Astrocyte of the spinal cord (primary cell): Measurements from ENCODE around the gene OSM.
"Not testable (repeated sequence)": the region's sequence is repeated elsewhere in the genome, so short reads cannot be mapped to it uniquely, and the experiment has no call there.

Experiments
- DNase-seq: peaks from one replicate; pipeline ENCODE4 v3.0.0; 2011; ENCODE audit warnings: low read depth, low spot score
- H3K4me3 ChIP-seq: 2 replicates; pipeline ENCODE4 v1.5.1; 2011; ENCODE audit warnings: low read depth, mild to moderate bottlenecking, low read length, moderate library complexity
- in situ Hi-C: cut with HindIII; loops from 2 replicates; pipeline ENCODE4 v1.10.0; 2017; ENCODE audit warnings: low sequenced_read_pairs
- TF ChIP-seq, protein P1 (sequence below): IDR thresholded peaks from 2 replicates; pipeline ENCODE4 v1.5.1; 2012; ENCODE audit warnings: low read depth, mild to moderate bottlenecking, low read length, inconsistent platforms

The OSM gene

GRCh38 chr22:30234786-30235470, 31.7 kb downstream of the OSM start:
- no peak overlapping the region for H3K4me3 ChIP-seq
- in situ Hi-C loops = no loop called here
- TF ChIP-seq, protein P1, sequence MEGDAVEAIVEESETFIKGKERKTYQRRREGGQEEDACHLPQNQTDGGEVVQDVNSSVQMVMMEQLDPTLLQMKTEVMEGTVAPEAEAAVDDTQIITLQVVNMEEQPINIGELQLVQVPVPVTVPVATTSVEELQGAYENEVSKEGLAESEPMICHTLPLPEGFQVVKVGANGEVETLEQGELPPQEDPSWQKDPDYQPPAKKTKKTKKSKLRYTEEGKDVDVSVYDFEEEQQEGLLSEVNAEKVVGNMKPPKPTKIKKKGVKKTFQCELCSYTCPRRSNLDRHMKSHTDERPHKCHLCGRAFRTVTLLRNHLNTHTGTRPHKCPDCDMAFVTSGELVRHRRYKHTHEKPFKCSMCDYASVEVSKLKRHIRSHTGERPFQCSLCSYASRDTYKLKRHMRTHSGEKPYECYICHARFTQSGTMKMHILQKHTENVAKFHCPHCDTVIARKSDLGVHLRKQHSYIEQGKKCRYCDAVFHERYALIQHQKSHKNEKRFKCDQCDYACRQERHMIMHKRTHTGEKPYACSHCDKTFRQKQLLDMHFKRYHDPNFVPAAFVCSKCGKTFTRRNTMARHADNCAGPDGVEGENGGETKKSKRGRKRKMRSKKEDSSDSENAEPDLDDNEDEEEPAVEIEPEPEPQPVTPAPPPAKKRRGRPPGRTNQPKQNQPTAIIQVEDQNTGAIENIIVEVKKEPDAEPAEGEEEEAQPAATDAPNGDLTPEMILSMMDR = no peak
- DNase-seq = peak; percentile 90

DNA sequence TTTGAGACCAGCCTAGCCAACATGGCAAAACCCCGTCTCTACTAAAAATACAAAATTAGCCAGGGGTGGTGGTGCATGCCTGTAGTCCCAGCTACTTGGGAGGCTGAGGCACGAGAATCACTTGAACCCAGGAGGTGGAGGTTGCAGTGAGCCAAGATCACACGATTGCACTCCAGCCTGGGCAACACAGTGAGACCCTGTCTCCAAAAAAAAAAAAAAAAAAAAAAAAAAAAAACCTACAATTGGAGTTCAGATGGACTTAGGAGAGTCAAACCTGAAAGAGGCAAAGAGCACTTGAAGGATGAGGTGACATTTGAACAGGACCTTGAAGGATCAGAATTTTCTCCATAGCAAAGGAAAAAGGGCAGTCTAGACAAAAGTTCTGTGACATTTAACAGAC, 32.3 kb downstream of the OSM start:
- in situ Hi-C loops, H3K4me3 ChIP-seq, DNase-seq: not testable (repeated sequence)

GRCh38 chr22:30233582-30233981, 33.1 kb downstream of the OSM start:
- H3K4me3 ChIP-seq = no peak overlapping the region
- in situ Hi-C loops = no loop called here
- no peak for DNase-seq
- TF ChIP-seq, protein P1 = no peak

- in situ Hi-C loops = no loop called here
- no peak overlapping the region for H3K4me3 ChIP-seq
- TF ChIP-seq, protein P1 = no peak
- DNase-seq = peak; percentile 73
Measured at GRCh38 chr22:30232716-30233218, 33.9 kb downstream of the OSM start.

- TF ChIP-seq, protein P1 = no peak
- DNase-seq = no peak
- in situ Hi-C loops = no loop called here
- H3K4me3 ChIP-seq = no peak overlapping the region
Measured at GRCh38 chr22:30230787-30231461, 35.7 kb downstream of the OSM start.

- TF ChIP-seq, protein P1 = no peak
- no peak overlapping the region for H3K4me3 ChIP-seq
- in situ Hi-C loops = no loop called here
- no peak for DNase-seq
Measured at GRCh38 chr22:30230330-30230729, 36.3 kb downstream of the OSM start.
